NCI-H526 treated with DMSO at 0.1 percent for 48 hours (cell line): ENCODE results near the gene EIF5A2.
"Not testable (repeated sequence)": the region's sequence is repeated elsewhere in the genome, so short reads cannot be mapped to it uniquely, and the experiment has no call there.

Experiments
- DNase-seq: peaks from one replicate; lab custom pipeline; 2025; lab: John Stamatoyannopoulos, UW

Gene EIF5A2

DNA sequence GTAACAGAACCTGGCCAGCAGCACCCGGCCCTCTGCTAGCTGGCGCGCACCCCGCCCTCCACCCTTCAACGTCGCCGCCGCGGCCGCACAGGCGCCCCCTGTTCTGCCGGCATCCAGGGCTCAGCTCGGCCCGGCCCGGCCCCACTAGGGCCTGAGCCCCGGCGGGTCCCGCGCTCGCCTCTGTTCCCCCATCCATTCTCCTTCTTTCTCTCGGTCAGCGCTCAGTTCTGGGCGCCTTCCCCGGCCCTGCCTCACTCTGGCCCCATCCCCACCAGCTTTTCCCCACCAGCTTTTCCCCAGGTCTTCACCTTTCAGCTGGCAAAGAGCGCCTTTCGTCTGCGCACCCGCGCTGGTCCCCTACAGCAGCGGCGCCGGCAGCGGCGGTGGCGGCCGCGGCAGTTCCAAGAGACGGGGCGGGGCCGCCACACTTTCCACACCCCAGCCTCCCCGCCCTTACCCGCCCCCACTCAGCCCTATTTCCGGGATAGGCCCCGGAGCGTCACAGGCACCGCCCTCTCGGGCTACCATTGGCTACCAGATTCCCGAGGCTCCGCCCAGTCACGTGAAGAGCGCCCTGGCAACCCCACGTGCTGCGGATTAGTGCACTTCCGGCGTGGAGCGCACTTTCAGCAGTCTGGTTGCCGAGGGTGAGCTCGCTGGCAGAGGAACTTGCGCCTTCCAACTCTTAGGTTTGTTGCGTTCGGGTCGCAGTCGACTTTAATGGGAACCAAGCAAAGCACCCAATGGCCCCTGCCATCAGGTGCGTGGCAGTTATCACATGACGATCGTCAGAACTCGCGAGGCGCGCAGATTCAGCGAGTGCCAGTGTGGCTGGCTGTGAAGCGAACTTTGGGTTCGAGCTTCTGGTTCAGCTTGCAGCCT lies at the start of gene EIF5A2:
Gene EIF5A2, minus strand, starts transcription at position 403 of the 882 bp plus-strand sequence. CDS start 831 bp downstream, outside the sequence.
- peak; percentile 71 for DNase-seq

DNA sequence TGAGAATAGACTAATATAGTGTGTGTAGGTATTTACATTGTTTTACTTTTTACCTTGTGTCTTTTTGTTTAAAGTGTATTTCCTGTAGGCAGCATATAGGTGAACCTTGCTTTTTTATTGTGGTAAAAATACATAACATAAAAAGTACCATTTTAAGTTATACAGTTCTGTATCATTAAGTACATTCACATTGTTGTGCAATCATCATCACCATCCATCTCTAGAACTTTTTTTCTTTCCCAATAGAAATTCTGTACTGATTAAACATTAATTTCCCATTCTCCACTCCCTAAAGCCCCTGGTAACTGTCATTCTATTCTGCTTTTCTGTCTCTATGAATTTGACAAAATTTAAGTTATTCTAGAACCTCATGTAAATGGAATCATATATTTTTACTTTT lies 48.2 kb upstream of the EIF5A2 start:
- DNase-seq = no peak

DNA sequence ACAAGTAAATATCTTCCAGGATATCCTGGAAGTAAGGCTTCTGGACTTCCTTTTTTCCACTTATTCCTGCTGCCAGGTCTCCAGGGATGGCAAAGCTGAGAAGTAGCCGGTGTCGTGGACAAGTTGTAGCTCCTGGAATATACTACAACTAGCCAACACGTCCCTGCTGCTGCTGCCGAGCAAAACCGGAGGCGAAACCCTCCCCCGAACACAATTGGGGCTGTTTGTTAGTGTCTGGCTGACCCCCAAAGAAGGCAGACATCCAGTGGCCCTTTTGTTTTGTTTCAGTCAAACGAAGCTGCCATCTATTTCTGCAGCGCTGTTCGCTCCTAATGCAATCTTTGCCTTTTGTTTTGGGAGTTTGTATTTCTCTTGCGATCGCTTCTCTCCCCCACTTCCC lies 45.3 kb upstream of the EIF5A2 start:
- DNase-seq = no peak

DNA sequence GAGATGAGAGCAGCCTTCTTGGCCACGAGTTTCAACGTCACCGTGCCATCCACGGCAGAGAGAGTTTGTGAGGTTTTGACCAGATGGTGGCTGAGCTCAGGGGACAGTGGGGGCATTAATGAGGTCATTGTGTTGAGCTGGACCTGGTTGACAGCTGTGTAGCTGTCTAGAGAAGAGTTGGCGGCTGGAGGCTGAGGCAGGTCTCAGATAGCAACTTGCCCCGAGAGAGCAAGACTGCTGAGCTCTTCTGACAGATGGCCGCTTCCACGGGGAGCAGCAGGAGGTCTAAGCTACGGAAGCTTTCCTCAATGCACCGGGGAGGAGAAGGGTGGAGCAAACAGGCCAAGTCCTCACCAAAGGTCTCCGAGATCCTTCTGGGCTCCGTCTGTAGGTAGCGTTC lies 44.8 kb upstream of the EIF5A2 start:
- DNase-seq = no peak

DNA sequence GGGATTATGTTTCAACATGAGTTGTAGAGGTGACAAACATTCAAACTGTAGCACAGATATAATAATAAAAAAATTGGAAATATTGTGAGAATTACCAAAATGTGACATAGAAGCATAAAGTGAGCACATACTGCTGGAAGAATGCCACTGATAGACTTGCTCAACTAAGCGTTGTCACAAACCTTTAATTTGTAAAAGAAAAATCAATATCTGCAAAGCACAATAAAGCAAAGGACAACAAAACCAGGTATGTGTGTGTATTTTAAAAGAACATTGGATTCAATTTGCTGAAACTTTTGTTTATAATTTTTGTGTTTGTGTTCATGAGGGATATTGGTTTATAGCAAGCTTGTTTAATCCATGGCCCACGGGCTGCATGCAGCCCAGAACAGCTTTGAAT lies 40.8 kb upstream of the EIF5A2 start:
- no peak for DNase-seq

DNA sequence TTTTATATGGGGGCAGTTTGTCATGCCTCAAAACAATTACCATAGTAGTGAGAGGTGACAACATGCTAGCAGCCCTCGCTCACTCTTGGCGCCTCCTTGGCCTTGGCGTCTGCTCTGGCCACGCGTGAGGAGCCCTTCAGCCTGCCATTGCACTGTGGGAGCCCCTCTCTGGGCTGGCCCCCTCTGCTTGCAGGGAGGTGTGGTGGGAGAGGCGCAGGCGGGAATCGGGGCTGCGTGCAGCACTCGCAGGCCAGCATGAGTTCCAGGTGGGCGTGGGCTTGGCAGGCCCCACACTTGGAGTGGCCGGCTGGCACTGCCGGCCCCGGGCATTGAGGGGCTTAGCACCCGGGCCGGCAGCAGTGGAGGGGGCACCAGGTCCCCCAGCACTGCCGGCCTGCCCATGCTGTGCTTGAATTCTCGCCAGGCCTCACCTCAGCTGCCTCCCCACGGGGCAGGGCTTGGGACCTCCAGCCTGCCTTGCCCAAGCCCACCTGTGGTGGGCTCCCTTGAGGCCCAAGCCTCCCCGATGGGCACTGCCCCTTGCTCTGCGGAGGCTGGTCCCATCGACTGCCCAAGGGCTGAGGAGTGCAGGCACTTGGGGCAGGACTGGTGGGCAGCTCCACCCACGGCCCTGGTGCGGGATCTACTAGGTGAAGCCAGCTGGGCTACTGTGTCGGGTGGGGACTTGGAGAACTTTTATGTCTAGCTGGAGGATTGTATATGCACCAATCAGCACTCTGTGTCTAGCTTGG lies 38.8 kb upstream of the EIF5A2 start:
- no peak for DNase-seq

DNA sequence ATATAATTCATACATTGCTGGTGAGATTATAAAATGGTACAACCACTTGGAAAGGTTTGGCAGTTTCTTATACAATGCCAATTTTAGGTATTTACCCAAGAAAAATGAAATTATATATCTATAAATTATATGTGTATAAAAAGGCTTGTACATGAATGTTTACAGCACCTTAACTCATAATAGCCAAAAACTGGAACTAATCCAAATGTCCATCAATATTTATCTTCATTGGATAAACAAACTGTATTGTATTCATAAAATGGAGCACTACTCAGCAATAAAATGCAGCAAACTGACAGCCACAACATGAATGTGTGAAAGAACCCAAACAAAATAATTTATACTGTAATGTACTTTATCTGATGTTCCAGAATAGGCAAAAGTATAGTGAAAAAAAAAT lies 33.6 kb upstream of the EIF5A2 start:
- DNase-seq = no peak

DNA sequence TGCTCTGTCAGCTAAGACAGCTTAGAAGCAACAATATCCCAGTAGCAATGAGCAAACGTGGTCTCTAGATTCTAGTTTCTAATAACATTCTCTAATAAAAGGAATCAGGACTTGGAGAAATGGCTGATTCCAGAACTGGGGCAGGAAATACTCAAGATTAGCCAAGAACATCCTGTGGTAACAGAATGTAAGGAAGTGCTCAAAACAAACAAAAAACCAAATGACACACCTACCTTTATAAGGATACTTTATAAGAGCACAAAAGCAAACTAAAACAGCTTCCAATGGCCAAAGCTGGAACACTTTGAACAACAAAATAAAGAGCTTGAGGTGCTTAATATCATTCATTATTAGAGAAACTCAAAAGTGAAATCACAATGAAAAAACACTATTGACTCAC lies 33.1 kb upstream of the EIF5A2 start:
- DNase-seq = no peak

DNA sequence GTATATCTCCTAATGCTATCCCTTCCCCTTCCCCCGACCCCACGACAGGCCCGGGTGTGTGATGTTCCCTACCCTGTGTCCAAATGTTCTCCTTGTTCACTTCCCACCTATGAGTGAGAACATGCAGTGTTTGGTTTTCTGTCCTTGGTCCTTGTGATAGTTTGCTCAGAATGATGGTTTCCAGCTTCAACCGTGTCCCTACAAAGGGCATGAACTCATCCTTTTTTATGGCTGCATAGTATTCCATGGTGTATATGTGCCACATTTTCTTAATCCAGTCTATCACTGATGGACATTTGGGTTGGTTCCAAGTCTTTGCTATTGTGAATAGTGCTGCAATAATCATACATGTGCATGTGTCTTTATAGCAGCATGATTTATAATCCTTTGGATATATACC lies 24.6 kb upstream of the EIF5A2 start:
- DNase-seq = not testable (repeated sequence)

DNA sequence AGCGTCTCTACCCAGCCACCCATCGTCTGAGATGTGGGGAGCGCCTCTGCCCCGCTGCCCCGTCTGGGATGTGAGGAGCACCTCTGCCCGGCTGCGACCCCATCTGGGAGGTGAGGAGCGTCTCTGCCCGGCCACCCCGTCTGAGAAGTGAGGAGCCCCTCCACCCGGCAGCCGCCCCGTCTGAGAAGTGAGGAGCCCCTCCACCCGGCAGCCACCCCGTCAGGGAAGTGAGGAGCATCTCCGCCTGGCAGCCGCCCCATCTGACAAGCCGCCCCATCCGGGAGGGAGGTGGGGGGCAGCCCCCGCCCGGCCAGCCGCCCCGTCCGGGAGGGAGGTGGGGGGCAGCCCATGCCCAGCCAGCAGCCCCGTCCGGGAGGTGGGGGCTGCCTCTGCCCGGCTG lies 15.1 kb upstream of the EIF5A2 start:
- not testable (repeated sequence) for DNase-seq

DNA sequence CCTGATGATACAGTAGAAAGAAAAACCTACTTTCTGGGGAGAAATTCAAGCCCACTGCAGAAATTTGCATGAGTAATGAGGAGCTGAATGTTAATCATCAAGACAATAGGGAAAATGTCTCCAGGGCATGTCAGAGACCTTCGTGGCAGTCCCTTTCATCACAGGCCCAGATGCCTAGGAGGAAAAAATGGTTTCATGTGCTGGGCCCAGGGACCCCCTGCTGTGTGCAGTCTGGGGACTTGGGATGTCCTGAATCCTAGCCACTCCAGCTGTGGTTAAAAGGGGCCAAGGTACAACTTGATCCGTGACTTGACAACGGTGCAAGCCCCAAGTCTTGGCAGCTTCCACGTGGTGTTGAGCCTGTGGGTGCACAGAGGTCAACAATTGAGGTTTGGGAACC lies 10.3 kb upstream of the EIF5A2 start:
- no peak for DNase-seq

DNA sequence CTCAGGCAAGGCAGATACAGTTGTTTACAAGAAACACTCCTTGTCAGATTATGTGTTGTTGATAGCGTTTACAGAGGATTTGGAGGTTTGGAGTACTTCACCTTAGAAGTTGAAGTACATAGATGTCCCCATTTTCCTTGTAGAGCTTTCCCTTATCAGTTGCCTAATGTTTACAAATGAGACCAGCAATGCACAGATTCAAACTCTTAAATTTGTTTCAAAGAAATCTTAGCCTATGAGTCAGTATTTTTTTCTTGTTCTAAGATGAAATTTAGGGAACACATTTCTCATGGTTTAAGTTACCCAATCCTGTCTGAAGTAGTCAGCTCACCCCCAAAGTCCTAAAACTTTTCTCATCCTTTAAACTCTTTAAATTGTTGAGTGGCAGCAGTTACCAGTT lies 6.3 kb upstream of the EIF5A2 start:
- DNase-seq = no peak

DNA sequence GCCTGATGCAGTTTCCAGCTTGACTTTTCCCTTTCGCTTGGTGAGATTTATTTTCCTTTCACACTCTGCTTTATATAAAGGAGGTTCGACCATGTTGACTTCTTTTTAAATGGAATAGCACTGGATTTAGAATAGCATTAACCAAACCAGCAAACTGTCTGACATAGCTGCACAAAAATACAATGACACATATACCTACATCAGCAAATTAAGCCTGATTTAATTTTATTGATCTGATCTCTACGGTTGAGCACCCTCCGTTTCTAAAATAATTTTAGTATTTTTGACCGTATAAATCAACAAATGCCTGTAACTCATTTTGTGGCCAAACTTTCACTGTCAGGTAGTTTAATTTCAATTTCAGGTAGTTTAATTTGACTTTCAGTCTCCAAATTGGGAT lies 5.8 kb upstream of the EIF5A2 start:
- no peak for DNase-seq

DNA sequence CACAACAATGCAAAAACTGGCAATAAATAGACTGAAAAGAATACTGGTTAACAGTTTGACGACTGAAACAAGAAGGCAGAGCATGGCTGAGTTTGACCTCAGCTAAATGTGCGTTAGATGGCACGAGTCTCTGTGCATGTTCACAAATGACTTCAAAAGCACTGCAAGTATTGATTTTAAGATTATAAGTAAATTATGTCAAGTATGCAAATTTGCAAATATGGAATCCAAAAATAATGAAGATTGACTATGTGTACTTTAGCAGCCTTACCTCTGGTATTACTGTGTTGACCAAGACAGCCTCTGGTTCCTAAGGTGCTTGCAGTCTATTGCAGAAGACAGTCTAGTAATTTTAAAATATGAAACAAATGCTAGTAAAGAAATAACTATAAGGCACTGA lies 2.6 kb upstream of the EIF5A2 start:
- DNase-seq = no peak

DNA sequence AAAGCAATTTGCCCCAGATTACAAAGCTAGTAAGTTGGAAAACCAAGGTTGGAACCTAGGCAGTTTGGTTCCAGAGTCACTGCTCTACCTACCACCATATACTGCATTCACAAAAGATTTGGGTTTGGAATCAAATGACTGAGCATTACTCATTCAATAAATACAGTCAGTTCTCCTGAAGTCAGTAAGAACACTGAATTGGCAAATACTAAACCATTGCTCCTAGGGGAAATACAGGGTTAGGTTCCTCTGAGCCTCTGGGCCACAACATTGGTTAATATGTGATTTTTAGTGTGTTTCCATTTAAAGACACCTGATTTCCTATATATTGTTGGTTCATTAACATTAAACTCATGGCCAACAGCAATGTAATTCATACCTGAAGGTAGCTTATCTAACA lies 2.1 kb upstream of the EIF5A2 start:
- no peak for DNase-seq

DNA sequence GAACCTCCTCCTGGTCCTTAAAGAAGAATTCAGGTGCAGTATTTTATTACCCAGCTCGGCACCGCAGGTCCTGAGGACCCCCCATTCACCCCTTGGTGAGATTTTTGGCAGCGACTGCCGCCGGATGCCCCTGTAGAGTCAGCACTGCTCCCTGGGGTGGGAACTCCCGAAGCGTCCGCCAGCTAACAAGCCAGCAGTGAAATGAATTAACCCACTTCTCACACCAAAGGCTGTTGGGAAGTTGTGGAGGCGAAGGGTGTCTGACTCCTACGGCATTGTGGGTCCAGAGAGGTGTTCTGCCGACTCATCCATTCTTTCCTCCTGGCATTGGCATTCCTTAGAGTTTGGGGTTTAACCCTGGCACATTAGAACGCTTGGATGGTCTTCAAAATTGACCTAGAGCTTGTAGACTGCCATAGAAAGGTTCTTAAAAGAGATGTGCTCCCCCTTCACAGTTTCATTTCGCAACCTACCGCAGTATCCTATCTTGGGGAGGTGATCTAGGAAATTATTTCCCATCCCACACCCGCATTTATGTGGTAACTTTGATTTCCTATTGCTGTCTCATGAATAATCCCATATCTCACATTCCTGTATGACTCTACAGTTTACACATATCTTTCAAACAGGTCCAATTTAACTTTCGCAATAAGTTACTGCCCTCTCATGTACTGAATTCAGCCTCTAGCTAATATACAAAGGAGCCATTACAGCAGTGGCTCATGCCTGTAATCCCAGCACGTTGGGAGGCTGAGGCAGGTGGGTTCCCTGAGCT lies 879 bp upstream of the EIF5A2 start:
- DNase-seq = no peak

DNA sequence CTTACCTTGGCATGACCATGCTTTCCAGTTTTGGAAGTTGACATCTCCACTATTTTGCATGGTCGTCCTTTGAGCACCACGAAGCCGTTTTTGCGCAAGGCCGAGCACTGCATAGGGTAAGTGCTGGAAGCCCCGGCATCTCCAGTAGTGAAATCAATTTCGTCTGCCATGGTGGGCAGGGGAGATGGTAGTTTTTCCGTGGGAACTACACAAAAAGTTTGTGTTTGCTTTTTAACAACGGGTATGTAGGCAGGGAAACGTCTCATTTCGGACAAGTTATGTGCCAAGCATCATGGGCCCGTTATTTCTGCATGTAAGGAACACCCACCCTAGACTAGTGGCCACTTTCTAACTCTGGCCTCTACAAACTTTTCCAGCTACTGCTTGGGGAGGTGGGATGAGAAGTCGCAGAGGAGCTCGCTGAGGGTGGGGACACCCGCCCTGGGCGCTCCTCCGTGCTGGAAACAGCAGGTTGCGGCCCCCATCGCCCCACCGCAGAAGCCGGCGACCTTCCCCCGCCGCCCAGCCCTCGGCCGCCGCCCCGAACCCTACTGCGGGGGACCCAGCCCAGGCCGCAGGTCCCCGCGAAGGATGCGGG lies 701 bp downstream of the EIF5A2 start:
- DNase-seq = no peak

DNA sequence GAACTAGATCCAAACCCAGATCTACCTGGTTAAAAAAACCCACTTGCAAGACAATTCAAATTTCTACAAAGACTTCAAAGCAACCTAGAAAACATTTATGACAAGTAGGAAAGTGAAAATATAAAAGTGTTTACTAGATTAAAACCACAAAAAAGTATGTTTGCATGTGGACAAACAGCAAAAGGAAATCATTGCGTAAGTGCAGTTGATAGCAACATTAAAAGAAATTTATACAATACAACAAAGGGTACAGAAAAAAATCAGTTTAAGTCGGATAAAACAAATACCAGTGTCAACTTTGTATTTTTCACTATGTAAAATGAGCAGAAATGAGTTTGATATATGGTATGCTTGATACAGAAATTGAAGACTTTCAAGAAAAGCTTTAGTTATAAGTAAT lies 2.6 kb downstream of the EIF5A2 start:
- no peak for DNase-seq

DNA sequence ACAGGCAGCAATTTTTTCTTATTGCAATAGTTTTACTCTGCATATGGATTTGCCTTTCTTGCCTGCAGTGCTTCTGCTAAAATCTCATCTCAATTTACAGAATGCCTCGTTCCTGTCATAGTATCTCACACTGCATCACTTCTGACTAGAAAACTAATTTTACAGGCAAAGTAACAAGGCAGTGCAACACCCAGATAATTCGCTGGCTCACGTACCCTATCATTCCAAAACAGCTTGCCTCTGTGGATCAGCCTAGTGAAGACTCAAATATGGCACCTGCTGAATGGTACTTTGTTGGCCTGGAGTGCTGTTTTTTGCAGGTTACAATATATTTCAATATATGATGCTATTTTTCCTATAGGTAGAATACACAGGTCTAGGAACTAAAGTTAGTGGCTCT lies 5.3 kb downstream of the EIF5A2 start:
- peak; percentile 55 for DNase-seq

DNA sequence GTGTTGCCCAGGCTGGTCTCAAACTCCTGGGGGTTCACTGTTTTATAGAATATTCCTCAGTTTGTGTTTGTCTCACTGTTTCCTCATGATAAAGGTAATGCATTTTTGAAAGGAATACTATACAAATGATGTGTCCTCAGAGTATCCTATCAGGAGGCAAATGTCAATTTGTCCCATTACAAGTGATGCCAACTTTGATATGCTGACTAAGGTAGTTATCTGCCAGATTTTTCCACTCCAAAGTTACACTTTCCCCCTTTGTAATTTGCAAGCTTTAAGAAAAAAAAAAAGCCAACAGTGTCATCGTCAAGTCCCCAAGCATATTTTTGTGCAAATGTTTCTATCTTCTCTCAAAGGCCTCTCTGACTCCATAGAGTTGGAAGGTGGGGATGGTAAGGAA lies 9.0 kb downstream of the EIF5A2 start:
- DNase-seq = no peak

DNA sequence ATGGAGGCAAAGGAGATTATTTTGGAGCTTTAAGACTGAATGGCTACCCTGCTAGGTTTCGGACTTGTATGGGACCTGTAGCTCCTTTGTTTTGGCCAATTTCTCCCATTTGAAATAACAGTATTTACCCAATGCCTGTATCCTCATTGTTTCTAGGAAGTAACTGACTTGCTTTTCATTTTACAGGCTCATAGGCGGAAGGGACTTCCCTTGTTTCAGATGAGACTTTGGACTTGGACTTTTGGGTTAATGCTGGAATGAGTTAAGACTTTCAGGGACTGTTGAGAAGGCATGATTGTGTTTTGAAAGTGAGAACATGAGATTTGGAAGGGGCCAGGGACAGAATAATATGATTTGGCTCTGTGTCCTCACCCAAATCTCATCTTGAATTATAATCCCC lies 10.5 kb downstream of the EIF5A2 start:
- no peak for DNase-seq

DNA sequence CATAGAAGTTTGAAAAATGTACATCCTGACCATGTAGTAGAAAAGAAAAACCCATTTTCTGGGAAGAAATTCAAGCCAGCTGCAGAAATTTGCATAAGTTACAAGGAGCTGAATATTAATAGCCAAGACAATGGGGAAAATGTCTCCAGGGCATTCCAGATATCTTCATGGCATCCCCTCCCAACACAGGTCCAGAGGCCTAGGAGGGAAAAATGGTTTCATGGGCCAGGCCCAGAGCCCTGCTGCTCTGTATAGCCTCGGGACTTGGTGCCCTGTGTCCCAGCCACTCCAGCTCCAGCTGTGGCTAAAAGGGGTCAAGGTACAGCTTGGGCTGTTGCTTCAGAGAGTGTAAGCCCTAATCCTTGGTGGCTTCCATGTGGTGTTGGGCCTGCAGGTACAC lies 11.2 kb downstream of the EIF5A2 start:
- not testable (repeated sequence) for DNase-seq
